Lower lobe of right lung (tissue), 2 donors: ENCODE results near the gene GGT5. TPM values are rescaled to one million over a fixed set of nuclear protein-coding genes. Genes with fewer than 3 reads are reported as not detected.
A peak's percentile ranks its signal among the peaks of the same experiment; 100 is the strongest.
"Not testable (repeated sequence)": the region's sequence is repeated elsewhere in the genome, so short reads cannot be mapped to it uniquely, and the experiment has no call there.

ENCODE experiments used
- ATAC-seq, 2 donors: fragments of 200-7000 bp; cut with Tn5 transposase; one replicate each; pipeline ENCODE4 v1.9.1; 2020 to 2022; ENCODE audit warnings: mild to moderate bottlenecking in 2 of 2, moderate library complexity in 2 of 2
- DNase-seq: peaks from one replicate; pipeline ENCODE4 v3.0.0-alpha.2; 2020
- H3K27ac ChIP-seq: fragments of 200-600 bp; one replicate; pipeline ENCODE4 v1.8.0; 2022
- H3K27me3 ChIP-seq: fragments of 200-600 bp; one replicate; pipeline ENCODE4 v1.8.0; 2022; ENCODE audit warnings: low read depth
- H3K36me3 ChIP-seq: fragments of 200-600 bp; one replicate; pipeline ENCODE4 v1.8.0; 2022; ENCODE audit warnings: mild to moderate bottlenecking
- H3K4me1 ChIP-seq: fragments of 200-600 bp; one replicate; pipeline ENCODE4 v1.8.0; 2022
- H3K4me3 ChIP-seq: fragments of 200-600 bp; one replicate; pipeline ENCODE4 v1.8.0; 2022; ENCODE audit warnings: mild to moderate bottlenecking
- H3K9me3 ChIP-seq: fragments of 200-600 bp; one replicate; pipeline ENCODE4 v1.8.0; 2022
- CTCF ChIP-seq: fragments of 200-600 bp; IDR thresholded peaks from one replicate; pipeline ENCODE4 v1.8.0; 2022; ENCODE audit warnings: antibody characterized with exemption, mild to moderate bottlenecking
- intact Hi-C: fragments of 100-400 bp; cut with DNase I; formaldehyde crosslinking; loops from one replicate; pipeline ENCODE4 v1.11.0; 2022
- total RNA-seq: library from RNA; stranded (reverse); fragmentation: NEBNext Ultra II Directional; extraction: Animal tissue kit (Norgen Biotek cat#: 25700); gene quantifications from one replicate; pipeline ENCODE4 v1.2.1, GENCODE V29; 2021
- donor health status: DM: no; HTN: yes; CAD: no; lungs with severe emphysema.

Gene GGT5
- total RNA-seq, 1 donor from 2014 or later, result 29.4 TPM

GRCh38 chr22:24271386-24271854 is 26.5 kb upstream of the GGT5 start:
- Histone ChIP-seq H3K4me1 (peaks cover 40% of the 10 kb centered on the region), H3K27ac (peak overlapping the region; percentile 94), H3K9me3 (no peaks in the 10 kb centered on the region), H3K27me3 (no peaks in the 10 kb centered on the region), H3K4me3 (peak overlapping the region; percentile 72), H3K36me3 (no peaks in the 10 kb centered on the region)
- TF ChIP-seq CTCF, result no peak
- intact Hi-C loops, result no loop called here
- DNase-seq (no peak), ATAC-seq (peak in 1 of 2 donors; percentile 57)

GRCh38 chr22:24270556-24271385 is 25.9 kb upstream of the GGT5 start, which contains the start of gene SPECC1L:
Gene SPECC1L, plus strand, starts transcription at chr22:24270831. Its CDS starts 31,401 bp downstream, at chr22:24302232.
- peak; percentile 99 for ATAC-seq
- intact Hi-C loops, result no loop called here
- TF ChIP-seq CTCF, result peak; percentile 21

GRCh38 chr22:24266495-24266894 is 21.6 kb upstream of the GGT5 start:
- DNase-seq, H3K9me3 ChIP-seq, H3K4me1 ChIP-seq, H3K4me3 ChIP-seq, H3K27me3 ChIP-seq, ATAC-seq, H3K27ac ChIP-seq, intact Hi-C loops, H3K36me3 ChIP-seq: not testable (repeated sequence)

More at GRCh38 chr22:24270556-24271385, 25.9 kb upstream of the GGT5 start, which contains the start of gene SPECC1L:
- peak within 1 kb of the TSS; percentile 72 for H3K4me3 ChIP-seq
- H3K9me3 ChIP-seq, result no peaks in the 10 kb centered on the region
- no peaks in the 10 kb centered on the region for H3K36me3 ChIP-seq
- H3K27me3 ChIP-seq, result no peaks in the 10 kb centered on the region
- DNase-seq, result peak; percentile 94
- H3K4me1 ChIP-seq, result peaks cover 35% of the 10 kb centered on the region
- peak within 1 kb of the TSS; percentile 94 for H3K27ac ChIP-seq

GRCh38 chr22:24265734-24266133 is 20.9 kb upstream of the GGT5 start:
- no peak overlapping the region for H3K27ac ChIP-seq
- TF ChIP-seq CTCF, result no peak
- H3K27me3 ChIP-seq, result no peaks in the 10 kb centered on the region
- no peaks in the 10 kb centered on the region for H3K4me1 ChIP-seq
- ATAC-seq, result no peak
- no peaks in the 10 kb centered on the region for H3K9me3 ChIP-seq
- no peaks in the 10 kb centered on the region for H3K36me3 ChIP-seq
- no peak for DNase-seq
- intact Hi-C loops, result no loop called here
- H3K4me3 ChIP-seq, result no peak overlapping the region

- H3K27ac ChIP-seq, DNase-seq, H3K4me3 ChIP-seq, H3K9me3 ChIP-seq, H3K4me1 ChIP-seq, H3K36me3 ChIP-seq, intact Hi-C loops, ATAC-seq, H3K27me3 ChIP-seq: not testable (repeated sequence)
Observed at GRCh38 chr22:24264329-24264896, 19.5 kb upstream of the GGT5 start.

DNA sequence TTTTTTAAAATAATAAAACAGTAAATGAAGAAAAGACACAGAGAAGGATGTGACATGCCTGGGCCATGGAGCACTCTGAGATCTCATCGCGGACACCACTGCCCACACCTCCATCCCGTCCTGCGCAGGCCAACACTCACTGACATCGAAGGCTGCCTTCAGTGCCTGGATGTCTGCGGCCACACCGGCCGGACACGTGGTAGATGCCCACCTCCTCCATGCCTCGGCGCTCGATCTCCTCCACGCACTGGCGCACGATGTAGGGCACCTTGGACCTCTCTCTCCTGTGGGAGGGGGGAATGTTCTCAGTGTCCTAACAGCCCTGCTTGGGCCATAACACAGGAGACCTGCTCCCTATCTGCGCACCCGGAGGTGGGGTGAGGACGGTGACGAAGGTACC is 18.6 kb upstream of the GGT5 start:
- ATAC-seq, DNase-seq, H3K36me3 ChIP-seq, H3K4me1 ChIP-seq, H3K27me3 ChIP-seq, H3K4me3 ChIP-seq, intact Hi-C loops, H3K27ac ChIP-seq, H3K9me3 ChIP-seq: not testable (repeated sequence)

GRCh38 chr22:24262185-24262749 is 17.4 kb upstream of the GGT5 start:
- intact Hi-C loops, H3K4me3 ChIP-seq, H3K27me3 ChIP-seq, H3K36me3 ChIP-seq, DNase-seq, H3K9me3 ChIP-seq, ATAC-seq, H3K4me1 ChIP-seq, H3K27ac ChIP-seq: not testable (repeated sequence)
